ENCODE data around the gene FITM1. TPM values are rescaled to one million over a fixed set of nuclear protein-coding genes. Genes with fewer than 3 reads are reported as not detected.

The FITM1 gene
- total RNA-seq, 2 experiments from 2014 or later = 1.5 to 1.7 TPM

- intact Hi-C loops (cut with DNase I, micrococcal nuclease) = no loop called here
- H3K27ac ChIP-seq (ENCODE audit: low read depth in 1 of 2, low read length in 2 of 2) = no peak overlapping the region
- Mint-ChIP-seq H3K4me1 (ENCODE audit: low read depth) (peaks cover 24% of the 10 kb centered on the region), H3K27ac (peak overlapping the region; percentile 89), H3K27me3 (no peaks in the 10 kb centered on the region), H3K9me3 (no peaks in the 10 kb centered on the region), H3K4me3 (peak overlapping the region; percentile 93), H3K36me3 (ENCODE audit: low read depth) (no peaks in the 10 kb centered on the region)
- no peaks in the 10 kb centered on the region for H3K27me3 ChIP-seq (ENCODE audit: control insufficient read depth in 1 of 2, insufficient read depth in 2 of 2, low read length in 2 of 2)
- ATAC-seq (ENCODE audit: poor library complexity) (no peak), DNase-seq (no peak)
- CTCF ChIA-PET = interaction anchor here (0.9 to 3.4 kb wide), 5 partner anchors 8 to 78 kb away, joined by 3 to 21 read pairs (median 7); partner anchors contain the start of genes IRF9 and PCK2
- H3K9me3 ChIP-seq (ENCODE audit: control insufficient read depth in 1 of 2, insufficient read depth in 1 of 2, low read length in 2 of 2) = no peaks in the 10 kb centered on the region
- H3K4me1 ChIP-seq (ENCODE audit: insufficient read depth, low read length) = peaks cover 21% of the 10 kb centered on the region
- TF ChIP-seq CTCF (IDR thresholded peaks at IDR 0.05) = no peak
- no peak overlapping the region for H3K4me3 ChIP-seq (ENCODE audit: low read length)
- no peaks in the 10 kb centered on the region for H3K36me3 ChIP-seq (ENCODE audit: insufficient read depth, low read length)
- POLR2A ChIA-PET = interaction anchor here (0.9 to 5.1 kb wide), 13 partner anchors 12 to 349 kb away, joined by 3 to 89 read pairs (median 10); partner anchors contain the start of genes DCAF11, IRF9, NRL and PCK2
Observed at GRCh38 chr14:24082411-24083080, 47.9 kb upstream of the FITM1 start.

- H3K9me3 Mint-ChIP-seq = no peaks in the 10 kb centered on the region
- Histone ChIP-seq H3K4me3 (ENCODE audit: low read length) (no peak overlapping the region), H3K27ac (ENCODE audit: low read depth in 1 of 2, low read length in 2 of 2) (no peak overlapping the region), H3K27me3 (ENCODE audit: control insufficient read depth in 1 of 2, insufficient read depth in 2 of 2, low read length in 2 of 2) (no peaks in the 10 kb centered on the region), H3K4me1 (ENCODE audit: insufficient read depth, low read length) (peaks cover 21% of the 10 kb centered on the region), H3K9me3 (ENCODE audit: control insufficient read depth in 1 of 2, insufficient read depth in 1 of 2, low read length in 2 of 2) (no peaks in the 10 kb centered on the region), H3K36me3 (ENCODE audit: insufficient read depth, low read length) (no peaks in the 10 kb centered on the region)
- DNase-seq (no peak), ATAC-seq (ENCODE audit: poor library complexity) (no peak)
- intact Hi-C loops (cut with DNase I, micrococcal nuclease) = no loop called here
- no peak for TF ChIP-seq CTCF (IDR thresholded peaks at IDR 0.05)
- H3K4me1 Mint-ChIP-seq (ENCODE audit: low read depth) = peaks cover 24% of the 10 kb centered on the region
- ChIA-PET POLR2A (no interaction called here), CTCF (no interaction called here)
- no peaks in the 10 kb centered on the region for H3K36me3 Mint-ChIP-seq (ENCODE audit: low read depth)
- peak overlapping the region; percentile 49 for H3K4me3 Mint-ChIP-seq
- H3K27me3 Mint-ChIP-seq = no peaks in the 10 kb centered on the region
- no peak overlapping the region for H3K27ac Mint-ChIP-seq
Observed at GRCh38 chr14:24083462-24083861, 47.0 kb upstream of the FITM1 start.

GRCh38 chr14:24084440-24084839 is 46.0 kb upstream of the FITM1 start:
- H3K4me3 Mint-ChIP-seq = no peak overlapping the region
- H3K4me3 ChIP-seq (ENCODE audit: low read length) = no peak overlapping the region
- no peaks in the 10 kb centered on the region for H3K9me3 Mint-ChIP-seq
- no peaks in the 10 kb centered on the region for H3K9me3 ChIP-seq (ENCODE audit: control insufficient read depth in 1 of 2, insufficient read depth in 1 of 2, low read length in 2 of 2)
- ChIA-PET POLR2A (interaction anchor here (0.7 kb wide), 1 partner anchor 10 kb away, joined by 3 read pairs; no protein-coding TSS in a partner anchor), CTCF (no interaction called here)
- H3K36me3 Mint-ChIP-seq (ENCODE audit: low read depth) = no peaks in the 10 kb centered on the region
- peaks cover 20% of the 10 kb centered on the region for H3K4me1 Mint-ChIP-seq (ENCODE audit: low read depth)
- intact Hi-C loops (cut with DNase I, micrococcal nuclease) = no loop called here
- H3K4me1 ChIP-seq (ENCODE audit: insufficient read depth, low read length) = peaks cover 21% of the 10 kb centered on the region
- no peaks in the 10 kb centered on the region for H3K27me3 ChIP-seq (ENCODE audit: control insufficient read depth in 1 of 2, insufficient read depth in 2 of 2, low read length in 2 of 2)
- TF ChIP-seq CTCF (IDR thresholded peaks at IDR 0.05) = no peak
- no peak overlapping the region for H3K27ac Mint-ChIP-seq
- H3K27ac ChIP-seq (ENCODE audit: low read depth in 1 of 2, low read length in 2 of 2) = no peak overlapping the region
- H3K36me3 ChIP-seq (ENCODE audit: insufficient read depth, low read length) = no peaks in the 10 kb centered on the region
- DNase-seq (no peak), ATAC-seq (ENCODE audit: poor library complexity) (no peak)
- H3K27me3 Mint-ChIP-seq = no peaks in the 10 kb centered on the region
